DMS 273 (cell line): ENCODE results near the gene ASPHD2.
"Not testable (repeated sequence)": the region's sequence is repeated elsewhere in the genome, so short reads cannot be mapped to it uniquely, and the experiment has no call there.

Experiments
- DNase-seq: peaks from one replicate; lab custom pipeline; 2025; ENCODE audit not compliant: unreplicated experiment; lab: John Stamatoyannopoulos, UW

Gene ASPHD2

DNA sequence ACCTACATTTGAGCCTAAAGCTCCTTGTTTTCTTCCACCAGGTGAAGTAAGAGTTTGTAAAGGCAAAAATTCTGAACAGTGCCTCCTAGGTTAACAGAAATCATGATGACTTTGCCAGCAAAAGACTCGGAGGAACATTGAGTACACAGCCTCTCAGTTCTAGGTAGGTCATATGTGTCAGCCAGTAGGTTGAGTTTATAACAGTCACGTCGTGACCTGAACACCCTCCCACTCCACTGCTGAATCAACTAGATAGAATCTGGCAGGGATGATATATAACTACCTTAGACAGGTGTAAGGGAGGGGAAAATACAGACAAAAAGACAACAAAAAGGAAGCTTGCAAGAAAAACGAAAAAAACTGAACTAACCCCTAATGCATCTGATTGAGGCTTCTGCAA is 12.8 kb upstream of the ASPHD2 start:
- DNase-seq, result no peak

- no peak for DNase-seq
These were observed 12.3 kb upstream of the ASPHD2 start for GRCh38 chr22:26416670-26417276.

GRCh38 chr22:26417406-26417805 is 11.7 kb upstream of the ASPHD2 start:
- no peak for DNase-seq

DNA sequence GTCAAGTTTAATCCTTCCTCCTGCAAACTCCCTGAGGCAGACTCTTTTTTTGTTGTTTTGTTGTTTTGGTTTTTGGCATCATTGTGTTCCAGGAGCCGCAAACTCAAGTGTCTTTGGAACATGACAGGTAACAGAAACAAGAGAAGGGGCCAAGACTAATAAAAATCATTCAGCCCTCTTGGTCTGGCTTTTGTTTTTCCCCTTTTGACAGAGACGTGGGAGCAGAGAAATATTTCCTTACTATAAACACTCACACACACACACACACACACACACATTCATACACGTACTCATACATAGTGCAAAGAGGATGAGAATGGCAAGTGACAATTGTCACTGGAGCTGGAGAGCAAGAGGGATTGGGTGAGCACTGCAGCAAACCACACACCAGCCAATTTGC is 10.4 kb upstream of the ASPHD2 start:
- DNase-seq, result no peak

GRCh38 chr22:26426924-26427323 is 2.1 kb upstream of the ASPHD2 start:
- no peak for DNase-seq

DNA sequence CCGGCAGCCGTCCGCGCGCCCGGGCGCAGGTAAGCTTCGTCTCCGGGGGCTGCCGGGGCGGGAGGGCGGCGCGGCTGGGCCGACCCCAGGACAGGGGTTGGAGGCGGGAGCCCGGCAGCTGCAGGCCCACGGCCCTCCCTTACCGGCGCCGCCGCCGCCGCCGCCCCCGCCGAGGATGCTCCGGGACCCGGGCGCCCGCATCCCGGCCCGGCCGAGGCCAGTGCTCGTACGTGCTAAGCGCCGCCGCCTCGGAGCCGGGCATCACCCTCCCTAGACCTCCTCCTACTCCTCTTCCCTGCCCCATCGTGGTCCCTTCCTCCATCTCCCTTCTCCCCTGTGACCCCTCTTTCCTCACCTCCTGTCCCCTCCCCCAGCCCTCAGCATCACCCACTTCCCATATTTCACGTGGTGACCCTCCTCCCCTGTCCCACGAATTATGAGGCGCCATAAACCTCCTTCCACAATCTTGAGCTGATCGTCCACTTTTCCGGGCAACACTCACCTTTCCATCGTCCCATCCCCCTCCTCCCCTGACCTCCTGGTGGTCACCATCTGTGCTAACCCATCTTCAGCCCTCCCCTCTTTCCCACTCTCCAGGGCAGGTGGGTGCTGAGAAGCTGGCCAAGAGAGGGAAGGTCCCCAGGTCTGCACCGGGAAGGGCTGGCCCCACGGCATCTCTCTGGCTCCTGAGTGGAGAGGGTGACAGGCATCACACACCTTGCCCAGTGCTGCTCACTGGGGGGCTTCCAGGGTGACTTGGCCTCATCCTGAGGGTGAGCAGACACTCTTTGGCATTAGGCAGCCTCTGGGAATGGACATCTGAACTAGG is 612 bp downstream of the ASPHD2 start:
- DNase-seq, result peak; percentile 29

GRCh38 chr22:26430600-26430999 is 1.5 kb downstream of the ASPHD2 start:
- no peak for DNase-seq

DNA sequence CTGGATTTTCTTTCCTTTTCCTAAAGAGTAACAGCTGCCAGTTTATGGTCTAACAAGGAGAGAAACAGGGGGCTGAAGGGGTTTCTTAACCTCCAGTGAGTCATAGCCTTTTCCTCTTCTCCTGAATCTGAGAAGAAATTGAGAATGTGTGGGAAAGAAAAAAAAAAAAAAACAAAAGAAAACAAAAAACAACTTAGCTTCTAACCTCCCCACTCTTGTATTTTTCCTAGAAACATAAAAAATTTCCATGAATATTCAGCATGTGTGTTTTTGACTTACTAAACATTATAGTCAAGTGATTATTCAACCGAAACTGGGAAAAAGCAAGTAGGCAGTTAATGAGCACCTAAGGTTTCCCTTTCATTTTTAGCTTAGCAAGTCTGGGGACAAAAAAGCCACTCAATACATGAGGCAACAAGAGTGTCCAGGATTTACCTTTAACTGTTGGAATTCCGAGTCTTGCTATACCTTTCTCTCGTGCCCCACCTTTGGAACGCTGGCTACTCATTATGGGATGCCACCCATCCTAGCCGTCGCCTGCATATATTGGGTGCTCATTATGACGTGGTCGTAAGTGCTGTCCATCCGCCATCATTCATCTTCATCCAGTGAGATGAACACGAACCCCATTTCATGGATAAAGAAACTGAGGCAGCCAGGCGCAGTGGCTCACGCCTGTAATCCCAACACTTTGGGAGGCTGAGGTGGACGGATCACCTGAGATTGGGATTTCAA is 2.4 kb downstream of the ASPHD2 start:
- no peak for DNase-seq

DNA sequence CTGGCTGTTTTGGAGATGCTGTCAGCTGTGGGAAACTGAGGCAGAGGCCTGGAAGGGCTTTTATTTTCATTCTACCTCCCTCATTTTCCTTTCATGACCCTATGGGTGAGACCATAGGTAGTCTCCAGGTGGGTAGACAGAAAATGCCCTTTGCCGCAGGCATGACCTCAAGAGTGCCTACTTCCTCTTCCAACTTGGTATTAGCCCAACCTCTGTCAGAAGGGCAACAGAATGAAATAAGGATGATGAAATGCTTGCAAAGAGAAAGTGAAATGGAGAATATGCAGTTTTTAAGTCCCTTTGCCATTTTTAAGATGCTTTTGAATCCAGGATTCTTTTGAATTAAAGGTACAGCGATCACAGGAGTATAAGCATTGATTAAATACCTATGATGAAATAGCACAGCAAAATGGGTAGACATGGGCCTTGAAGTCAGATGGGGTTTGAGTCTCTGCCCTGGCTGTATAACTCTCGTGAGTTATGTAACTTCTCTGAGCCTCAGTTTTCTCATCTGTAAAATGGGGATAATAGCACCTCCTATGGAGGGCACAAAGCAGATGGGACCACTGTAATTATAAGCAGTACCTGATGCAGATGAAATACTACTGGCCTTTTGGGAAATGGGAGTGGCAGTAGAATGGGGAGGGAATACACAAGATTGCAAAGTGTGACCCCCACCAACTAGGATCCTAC is 3.7 kb downstream of the ASPHD2 start:
- no peak for DNase-seq

DNA sequence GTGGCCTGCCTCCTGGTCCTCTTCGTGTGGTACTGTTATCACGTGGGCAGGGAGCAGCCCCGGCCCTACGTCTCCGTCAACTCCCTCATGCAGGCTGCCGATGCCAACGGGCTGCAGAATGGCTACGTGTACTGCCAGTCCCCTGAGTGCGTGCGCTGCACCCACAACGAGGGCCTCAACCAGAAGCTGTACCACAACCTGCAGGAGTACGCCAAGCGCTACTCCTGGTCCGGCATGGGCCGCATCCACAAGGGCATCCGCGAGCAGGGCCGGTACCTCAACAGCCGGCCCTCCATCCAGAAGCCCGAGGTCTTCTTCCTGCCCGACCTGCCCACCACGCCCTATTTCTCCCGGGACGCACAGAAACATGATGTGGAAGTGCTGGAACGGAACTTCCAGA is 4.7 kb downstream of the ASPHD2 start:
- no peak for DNase-seq

GRCh38 chr22:26435327-26436093 is 6.5 kb downstream of the ASPHD2 start:
- no peak for DNase-seq

- DNase-seq, result no peak
These were observed 7.9 kb downstream of the ASPHD2 start for GRCh38 chr22:26436903-26437515.

- peak; percentile 58 for DNase-seq
These were observed 8.8 kb downstream of the ASPHD2 start for GRCh38 chr22:26437694-26438392.

DNA sequence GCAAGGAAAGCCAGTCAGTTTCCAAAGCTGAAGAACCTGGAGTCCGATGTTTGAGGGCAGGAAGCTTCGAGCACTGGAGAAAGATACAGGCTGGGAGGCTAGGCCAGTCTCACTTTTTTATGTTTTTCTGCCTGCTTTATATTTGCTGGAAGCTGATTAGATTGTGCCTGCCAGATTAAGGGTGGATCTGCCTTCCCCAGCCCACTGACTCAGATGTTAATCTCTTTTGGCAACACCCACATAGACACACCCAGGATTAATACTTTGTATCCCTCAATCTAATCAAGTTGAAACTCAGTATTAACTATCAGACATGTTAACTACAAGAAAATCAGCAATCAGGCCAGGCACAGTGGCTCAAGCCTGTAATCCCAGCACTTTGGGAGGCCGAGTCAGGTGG is 9.7 kb downstream of the ASPHD2 start:
- not testable (repeated sequence) for DNase-seq

GRCh38 chr22:26439559-26439958 is 10.5 kb downstream of the ASPHD2 start:
- DNase-seq, result no peak

- DNase-seq, result no peak
These were observed 13.2 kb downstream of the ASPHD2 start for GRCh38 chr22:26442086-26442756.

- no peak for DNase-seq
These were observed 15.0 kb downstream of the ASPHD2 start for GRCh38 chr22:26443901-26444690.

GRCh38 chr22:26444777-26445176 is 15.7 kb downstream of the ASPHD2 start:
- DNase-seq, result no peak
